Body of pancreas (tissue), 4 donors: ENCODE results near the gene SDC1. TPM values are rescaled to one million over a fixed set of nuclear protein-coding genes. Genes with fewer than 3 reads are reported as not detected.
A peak's percentile ranks its signal among the peaks of the same experiment; 100 is the strongest.
"Not testable (repeated sequence)": the region's sequence is repeated elsewhere in the genome, so short reads cannot be mapped to it uniquely, and the experiment has no call there.

Experiments
- ATAC-seq: fragments of 150-250 bp; one replicate; pipeline ENCODE4 v1.9.1; 2016
- DNase-seq, 4 donors: peaks; one replicate each; pipeline ENCODE4 v3.0.0-alpha.2; 2019
- H3K27ac ChIP-seq, 4 donors: fragments of 200-600 bp; sonication (generic); 1 replicate in 3 of 4; 2 replicates in 1 of 4; pipeline versions ENCODE4 v1.5.1 to v1.6.1; 2016 to 2019; ENCODE audit warnings: mild to moderate bottlenecking in 1 of 4, mixed read lengths in 1 of 4, moderate library complexity in 1 of 4
- H3K27me3 ChIP-seq, 2 donors: fragments of 200-600 bp; sonication (generic); one replicate each; pipeline ENCODE4 v1.6.0; 2016; ENCODE audit warnings: mild to moderate bottlenecking in 1 of 2
- H3K36me3 ChIP-seq, 2 donors: fragments of 200-600 bp; sonication (generic); replicated peaks in 1 of 2; 2 replicates each; pipeline ENCODE4 v1.5.1; 2016; ENCODE audit warnings: low read depth in 2 of 2; ENCODE audit not compliant: insufficient read depth in 1 of 2
- H3K4me1 ChIP-seq: fragments of 200-600 bp; sonication (generic); one replicate; pipeline ENCODE4 v1.6.0; 2016
- H3K4me3 ChIP-seq, 2 donors: fragments of 200-600 bp; sonication (generic); 1 replicate in 1 of 2; 2 replicates in 1 of 2; pipeline ENCODE4 v1.5.1; 2016 to 2019
- H3K9me3 ChIP-seq, 3 donors: fragments of 200-600 bp; sonication (generic); 1 replicate in 2 of 3; 2 replicates in 1 of 3; pipeline ENCODE4 v1.5.1; 2016
- CTCF ChIP-seq, 7 experiments: fragments of 450-650 bp in 4 of 7; fragments of 200-600 bp in 3 of 7; sonication (generic) in 3 of 7; IDR thresholded peaks; one replicate each; pipeline ENCODE4 v1.5.1; 2016 to 2019; ENCODE audit warnings: antibody characterized with exemption in 7 of 7
- POLR2A ChIP-seq, 3 donors: fragments of 450-650 bp; IDR thresholded peaks; one replicate each; pipeline ENCODE4 v1.6.1; 2016; ENCODE audit warnings: antibody characterized with exemption in 3 of 3, mild to moderate bottlenecking in 2 of 3
- WGBS, 2 donors: methylation state at CpG; one replicate each; pipeline ENCODE4 v1.1.5; 2017; 5-methylcytosine and 5-hydroxymethylcytosine counted together
- intact Hi-C: fragments of 100-400 bp; cut with DNase I; formaldehyde crosslinking; loops from one replicate; pipeline ENCODE4 v1.15.1; 2023
- total RNA-seq, 2 donors: library from RNA; depleted of rRNA; stranded (reverse); fragments of >200 nt; gene quantifications; one replicate each; pipeline ENCODE4 v1.1.0, GENCODE V29; 2016

Gene SDC1, protein sequence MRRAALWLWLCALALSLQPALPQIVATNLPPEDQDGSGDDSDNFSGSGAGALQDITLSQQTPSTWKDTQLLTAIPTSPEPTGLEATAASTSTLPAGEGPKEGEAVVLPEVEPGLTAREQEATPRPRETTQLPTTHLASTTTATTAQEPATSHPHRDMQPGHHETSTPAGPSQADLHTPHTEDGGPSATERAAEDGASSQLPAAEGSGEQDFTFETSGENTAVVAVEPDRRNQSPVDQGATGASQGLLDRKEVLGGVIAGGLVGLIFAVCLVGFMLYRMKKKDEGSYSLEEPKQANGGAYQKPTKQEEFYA
- total RNA-seq: 10 to 100 TPM; 24.7 to 53.2 TPM

- DNase-seq (peak; percentile 56 to 76 (median 66)), ATAC-seq (peak; percentile 66)
- H3K4me1 ChIP-seq: peaks cover 29% of the 10 kb centered on the region
- no peaks in the 10 kb centered on the region for H3K36me3 ChIP-seq
- no peaks in the 10 kb centered on the region for H3K9me3 ChIP-seq
- H3K27me3 ChIP-seq: no peaks in the 10 kb centered on the region
- H3K27ac ChIP-seq: peak within 1 kb of the TSS; percentile 43 to 88 (median 78)
- TF ChIP-seq CTCF (IDR thresholded peaks at IDR 0.05) (peak in 2 of 7 experiments; percentile 22 to 24), POLR2A (IDR thresholded peaks at IDR 0.05) (peak in 1 of 3 donors; percentile 29)
- WGBS, 2 donors: 2% methylated on average over 23 of the region's 65 CpGs; no CpG with 5 or more reads in 1 of the 2 donors
- peak within 1 kb of the TSS; percentile 49 to 70 for H3K4me3 ChIP-seq
- intact Hi-C loops: loop anchor here (5.0 kb wide), 1 partner anchor 93 kb away; no protein-coding TSS in a partner anchor
Measured at GRCh38 chr2:20224716-20225293, at the start of gene SDC1. Gene SDC1, minus strand, starts transcription at chr2:20225130. Its CDS starts 263 bp downstream, at chr2:20224867.

- TF ChIP-seq CTCF (IDR thresholded peaks at IDR 0.05) (no peak), POLR2A (IDR thresholded peaks at IDR 0.05) (no peak)
- no peaks in the 10 kb centered on the region for H3K4me1 ChIP-seq
- H3K9me3 ChIP-seq: no peaks in the 10 kb centered on the region
- WGBS, 2 donors: 91 to 93% methylated on average over 4 of the region's 4 CpGs
- ATAC-seq (no peak), DNase-seq (no peak)
- no peak overlapping the region for H3K4me3 ChIP-seq
- peaks cover 0 to 7% of the 10 kb centered on the region in 2 donors for H3K36me3 ChIP-seq
- intact Hi-C loops: no loop called here
- no peaks in the 10 kb centered on the region for H3K27me3 ChIP-seq
- no peak overlapping the region for H3K27ac ChIP-seq
Measured at GRCh38 chr2:20273042-20273441, 48.1 kb upstream of the SDC1 start.

- H3K27ac ChIP-seq, DNase-seq, intact Hi-C loops, H3K36me3 ChIP-seq, ATAC-seq, H3K27me3 ChIP-seq, H3K4me3 ChIP-seq, H3K4me1 ChIP-seq, H3K9me3 ChIP-seq: not testable (repeated sequence)
- WGBS, 2 donors: 87 to 97% methylated on average over 6 of the region's 6 CpGs
Measured at GRCh38 chr2:20268317-20268716, 43.4 kb upstream of the SDC1 start.

- Histone ChIP-seq H3K4me3 (no peak overlapping the region), H3K36me3 (no peaks in the 10 kb centered on the region), H3K27me3 (no peaks in the 10 kb centered on the region), H3K27ac (no peak overlapping the region), H3K9me3 (no peaks in the 10 kb centered on the region), H3K4me1 (no peaks in the 10 kb centered on the region)
- ATAC-seq (no peak), DNase-seq (no peak)
- intact Hi-C loops: no loop called here
- TF ChIP-seq POLR2A (IDR thresholded peaks at IDR 0.05): no peak
- TF ChIP-seq CTCF (IDR thresholded peaks at IDR 0.05): no peak
- WGBS, 2 donors: 61 to 89% methylated on average over 2 of the region's 2 CpGs
Measured at GRCh38 chr2:20267529-20267928, 42.6 kb upstream of the SDC1 start.

DNA sequence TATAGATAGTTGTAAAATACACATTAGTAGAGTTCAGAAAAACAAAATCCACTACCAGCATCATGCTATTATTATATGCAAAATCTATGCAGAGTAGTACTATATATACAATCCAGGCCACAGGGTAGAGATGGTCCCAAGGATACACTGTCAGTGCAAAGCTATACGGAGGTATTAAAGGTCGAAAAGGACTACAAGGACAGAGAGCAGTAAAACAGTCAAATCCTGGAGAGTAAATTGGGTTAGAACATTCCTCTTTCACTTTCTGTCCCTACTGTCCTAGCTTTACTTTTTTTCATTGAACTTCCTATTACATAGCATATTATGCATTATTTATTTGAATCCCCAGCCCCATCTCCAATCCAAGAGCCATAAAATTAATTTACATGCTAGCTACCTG is 39.7 kb upstream of the SDC1 start:
- TF ChIP-seq CTCF (IDR thresholded peaks at IDR 0.05) (no peak), POLR2A (IDR thresholded peaks at IDR 0.05) (no peak)
- Histone ChIP-seq H3K9me3 (no peaks in the 10 kb centered on the region), H3K27ac (no peak overlapping the region), H3K27me3 (no peaks in the 10 kb centered on the region), H3K36me3 (peaks cover 0 to 3% of the 10 kb centered on the region in 2 donors), H3K4me3 (no peak overlapping the region), H3K4me1 (no peaks in the 10 kb centered on the region)
- DNase-seq (no peak), ATAC-seq (no peak)
- intact Hi-C loops: no loop called here
- 61 to 62% methylated on average over 2 of the region's 2 CpGs for WGBS, 2 donors
